Bronchial epithelial cell (primary cell): ENCODE results near the gene DCUN1D5. TPM values are rescaled to one million over a fixed set of nuclear protein-coding genes. Genes with fewer than 3 reads are reported as not detected.

ENCODE experiments used
- DNase-seq: peaks from one replicate; pipeline ENCODE4 v3.0.0-alpha.2; 2010; ENCODE audit warnings: low read depth
- FAIRE-seq: peaks from 2 replicates; lab custom pipeline; 2011; peaks lifted over from hg19 to GRCh38; lab: Jason Lieb, UNC
- H3K27me3 ChIP-seq: 2 replicates; pipeline ENCODE4 v1.5.1; 2011; ENCODE audit warnings: low read length; ENCODE audit not compliant: control insufficient read depth, insufficient read depth
- H3K36me3 ChIP-seq: 2 replicates; pipeline ENCODE4 v1.5.1; 2011; ENCODE audit warnings: low read length; ENCODE audit not compliant: control insufficient read depth, insufficient read depth
- H3K4me3 ChIP-seq: 2 replicates; pipeline ENCODE4 v1.5.1; 2011; ENCODE audit warnings: mild to moderate bottlenecking, low read depth, low read length, control low read depth
- total RNA-seq: library from RNA; depleted of rRNA; stranded (reverse); fragments of >200 nt; gene quantifications from 2 replicates; pipeline ENCODE4 v1.2.1, GENCODE V29; 2014
- TF ChIP-seq, protein P1 (sequence below): IDR thresholded peaks from 2 replicates; pipeline ENCODE4 v1.5.1; 2011; ENCODE audit warnings: mild to moderate bottlenecking, moderate library complexity, low read length, control low read depth, inconsistent platforms; ENCODE audit not compliant: insufficient read depth, severe bottlenecking

DCUN1D5 gene
- total RNA-seq, 1 donor from 2014 or later: 137 TPM

DNA sequence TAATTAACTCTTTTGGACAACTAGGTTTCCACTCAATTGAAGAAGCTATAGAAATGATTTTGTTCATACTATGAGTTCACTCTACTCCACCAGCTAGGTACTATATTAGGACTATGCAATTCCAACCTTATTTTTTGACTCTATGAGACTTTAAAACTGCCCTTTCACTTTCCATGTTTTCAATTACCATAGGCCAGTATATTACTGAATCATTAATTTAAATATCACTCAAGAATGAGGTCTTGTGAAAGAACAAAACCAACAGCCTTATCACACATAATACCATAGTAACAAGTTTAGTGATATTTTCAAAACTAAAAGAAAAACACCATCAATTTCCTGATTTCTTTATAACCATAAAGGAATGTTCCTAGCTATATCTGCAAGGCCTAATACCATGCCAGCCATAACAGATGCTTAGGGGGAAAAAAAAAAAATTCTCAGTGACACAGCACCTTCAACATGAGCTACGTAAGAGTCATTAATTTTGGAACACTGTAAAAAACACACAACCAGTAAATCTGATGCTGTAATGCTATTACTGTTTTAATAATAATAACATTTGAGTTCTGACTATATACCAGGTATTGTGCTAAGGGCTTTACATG lies 6.1 kb downstream of the DCUN1D5 start:
- H3K27me3 ChIP-seq: no peaks in the 10 kb centered on the region
- TF ChIP-seq, protein P1, sequence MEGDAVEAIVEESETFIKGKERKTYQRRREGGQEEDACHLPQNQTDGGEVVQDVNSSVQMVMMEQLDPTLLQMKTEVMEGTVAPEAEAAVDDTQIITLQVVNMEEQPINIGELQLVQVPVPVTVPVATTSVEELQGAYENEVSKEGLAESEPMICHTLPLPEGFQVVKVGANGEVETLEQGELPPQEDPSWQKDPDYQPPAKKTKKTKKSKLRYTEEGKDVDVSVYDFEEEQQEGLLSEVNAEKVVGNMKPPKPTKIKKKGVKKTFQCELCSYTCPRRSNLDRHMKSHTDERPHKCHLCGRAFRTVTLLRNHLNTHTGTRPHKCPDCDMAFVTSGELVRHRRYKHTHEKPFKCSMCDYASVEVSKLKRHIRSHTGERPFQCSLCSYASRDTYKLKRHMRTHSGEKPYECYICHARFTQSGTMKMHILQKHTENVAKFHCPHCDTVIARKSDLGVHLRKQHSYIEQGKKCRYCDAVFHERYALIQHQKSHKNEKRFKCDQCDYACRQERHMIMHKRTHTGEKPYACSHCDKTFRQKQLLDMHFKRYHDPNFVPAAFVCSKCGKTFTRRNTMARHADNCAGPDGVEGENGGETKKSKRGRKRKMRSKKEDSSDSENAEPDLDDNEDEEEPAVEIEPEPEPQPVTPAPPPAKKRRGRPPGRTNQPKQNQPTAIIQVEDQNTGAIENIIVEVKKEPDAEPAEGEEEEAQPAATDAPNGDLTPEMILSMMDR: no peak
- peaks cover 1% of the 10 kb centered on the region for H3K36me3 ChIP-seq
- no peak overlapping the region for H3K4me3 ChIP-seq
- no peak for DNase-seq
- FAIRE-seq: no peak

DNA sequence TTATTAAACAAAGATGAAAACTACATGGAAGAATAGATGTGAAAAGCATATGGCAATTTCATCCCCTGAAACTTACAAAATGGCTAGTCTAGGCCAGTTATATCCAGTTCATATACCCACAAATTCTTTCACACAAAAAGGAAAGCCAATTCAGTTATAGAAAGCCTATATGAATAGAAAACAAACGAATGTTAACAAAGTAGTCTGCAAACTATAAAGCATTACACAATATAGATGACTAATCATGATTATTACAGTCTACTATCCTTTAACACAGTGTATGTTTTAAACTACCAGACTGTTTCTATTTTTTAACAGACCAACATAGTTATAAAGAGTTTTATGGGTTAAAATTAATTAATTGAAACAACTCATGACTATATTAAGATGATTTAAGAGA lies 12.1 kb downstream of the DCUN1D5 start:
- FAIRE-seq (no peak), DNase-seq (peak; percentile 81)
- H3K36me3 ChIP-seq: peaks cover 5% of the 10 kb centered on the region
- TF ChIP-seq, protein P1: no peak
- no peak overlapping the region for H3K4me3 ChIP-seq
- H3K27me3 ChIP-seq: no peaks in the 10 kb centered on the region

DNA sequence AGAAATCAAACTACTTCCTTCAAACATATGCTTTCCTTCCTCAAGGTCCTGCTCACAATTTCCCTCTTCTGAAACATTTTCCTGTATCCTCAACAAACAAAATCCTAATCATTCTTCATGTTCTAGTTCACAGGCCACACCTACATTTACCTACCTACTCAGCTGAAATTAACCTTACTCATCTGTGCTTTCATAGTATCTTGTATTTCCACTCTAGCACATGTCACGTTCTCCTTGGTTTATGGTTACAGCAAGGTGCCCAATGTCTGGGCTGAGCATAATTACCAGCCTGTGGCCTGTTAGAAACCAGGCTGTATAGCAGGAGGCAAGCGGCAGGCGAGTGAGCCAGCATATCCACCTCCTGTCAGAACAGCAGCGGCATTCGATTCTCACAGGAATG lies 13.2 kb downstream of the DCUN1D5 start:
- Histone ChIP-seq H3K4me3 (no peak overlapping the region), H3K36me3 (peaks cover 5% of the 10 kb centered on the region), H3K27me3 (no peaks in the 10 kb centered on the region)
- peak; percentile 47 for DNase-seq
- TF ChIP-seq, protein P1: no peak
- FAIRE-seq: peak; percentile 47

DNA sequence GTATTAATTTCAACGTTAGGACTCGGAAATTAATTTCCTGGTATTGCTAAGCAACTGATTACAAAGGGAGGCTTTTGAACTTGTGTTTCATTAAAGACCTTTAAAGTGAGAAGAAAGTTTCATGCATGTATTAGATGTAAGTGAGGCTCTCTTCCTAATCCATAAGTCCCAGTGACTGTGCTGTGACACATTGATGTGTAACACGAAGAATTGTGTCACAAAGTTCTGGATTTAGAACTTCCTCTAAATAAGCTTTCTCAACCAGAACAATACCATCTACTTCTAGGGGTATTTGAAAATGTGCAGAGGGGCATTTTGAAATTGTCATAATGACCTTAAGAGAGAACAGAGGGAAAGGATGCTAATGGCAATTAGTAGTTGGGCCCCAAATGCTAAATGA lies 14.4 kb downstream of the DCUN1D5 start:
- Histone ChIP-seq H3K36me3 (peaks cover 5% of the 10 kb centered on the region), H3K4me3 (no peak overlapping the region), H3K27me3 (no peaks in the 10 kb centered on the region)
- FAIRE-seq: no peak
- DNase-seq: no peak
- TF ChIP-seq, protein P1: no peak

GRCh38 chr11:103076361-103076760 lies 15.6 kb downstream of the DCUN1D5 start:
- H3K36me3 ChIP-seq: peaks cover 5% of the 10 kb centered on the region
- no peaks in the 10 kb centered on the region for H3K27me3 ChIP-seq
- TF ChIP-seq, protein P1: no peak
- H3K4me3 ChIP-seq: no peak overlapping the region
- DNase-seq: no peak
- FAIRE-seq: no peak

DNA sequence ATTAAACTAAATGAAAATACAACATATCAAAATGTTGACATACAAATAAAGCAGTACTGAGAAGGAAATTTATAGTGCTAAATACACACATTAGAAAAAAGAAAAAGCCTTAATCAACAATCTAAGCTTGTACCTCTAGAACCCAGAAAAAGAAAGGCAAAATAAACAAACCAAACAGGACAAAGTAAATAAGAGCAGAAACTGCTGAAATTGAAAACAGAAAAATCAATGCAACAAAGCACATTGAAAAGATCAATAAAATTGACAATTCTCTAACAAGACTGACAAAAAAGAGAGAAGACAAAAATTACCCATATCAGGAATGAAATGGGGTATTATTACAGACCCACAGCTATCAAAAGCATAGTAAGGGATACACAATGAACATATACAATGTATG lies 21.0 kb downstream of the DCUN1D5 start:
- FAIRE-seq (no peak), DNase-seq (no peak)
- Histone ChIP-seq H3K4me3 (no peak overlapping the region), H3K36me3 (peaks cover 2% of the 10 kb centered on the region), H3K27me3 (no peaks in the 10 kb centered on the region)
- TF ChIP-seq, protein P1: no peak
